ENCODE results near the gene SFMBT2.

DNA sequence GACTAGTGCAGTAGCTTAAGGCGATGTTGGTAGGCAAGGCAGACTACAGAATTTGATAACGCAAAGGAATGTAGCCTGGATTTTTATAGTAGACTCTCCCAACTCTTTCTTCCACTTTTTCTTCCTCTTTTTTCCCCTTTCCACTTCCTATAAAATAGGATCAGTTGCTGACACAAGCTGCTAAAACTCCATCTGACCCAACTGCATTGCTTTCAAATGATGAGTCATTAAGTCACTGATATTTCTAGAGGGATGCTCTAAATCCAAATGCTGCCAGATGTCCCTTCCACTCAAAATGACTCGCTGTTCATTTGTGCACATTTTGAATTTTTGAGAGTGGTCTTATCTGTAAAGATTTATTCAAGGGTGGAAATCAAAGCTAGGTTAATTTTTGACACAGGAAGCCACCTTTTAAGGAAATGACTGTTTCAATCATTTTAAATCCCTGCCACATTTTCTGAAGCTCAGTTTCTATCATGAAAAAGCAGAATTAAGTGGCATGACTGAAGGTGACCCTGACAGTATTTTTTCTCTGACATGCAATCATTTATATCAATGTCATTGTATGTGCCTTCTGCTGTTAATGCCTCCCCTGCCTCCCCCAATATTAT is 25.8 kb upstream of the SFMBT2 start:
- TF ChIP-seq, protein P1, sequence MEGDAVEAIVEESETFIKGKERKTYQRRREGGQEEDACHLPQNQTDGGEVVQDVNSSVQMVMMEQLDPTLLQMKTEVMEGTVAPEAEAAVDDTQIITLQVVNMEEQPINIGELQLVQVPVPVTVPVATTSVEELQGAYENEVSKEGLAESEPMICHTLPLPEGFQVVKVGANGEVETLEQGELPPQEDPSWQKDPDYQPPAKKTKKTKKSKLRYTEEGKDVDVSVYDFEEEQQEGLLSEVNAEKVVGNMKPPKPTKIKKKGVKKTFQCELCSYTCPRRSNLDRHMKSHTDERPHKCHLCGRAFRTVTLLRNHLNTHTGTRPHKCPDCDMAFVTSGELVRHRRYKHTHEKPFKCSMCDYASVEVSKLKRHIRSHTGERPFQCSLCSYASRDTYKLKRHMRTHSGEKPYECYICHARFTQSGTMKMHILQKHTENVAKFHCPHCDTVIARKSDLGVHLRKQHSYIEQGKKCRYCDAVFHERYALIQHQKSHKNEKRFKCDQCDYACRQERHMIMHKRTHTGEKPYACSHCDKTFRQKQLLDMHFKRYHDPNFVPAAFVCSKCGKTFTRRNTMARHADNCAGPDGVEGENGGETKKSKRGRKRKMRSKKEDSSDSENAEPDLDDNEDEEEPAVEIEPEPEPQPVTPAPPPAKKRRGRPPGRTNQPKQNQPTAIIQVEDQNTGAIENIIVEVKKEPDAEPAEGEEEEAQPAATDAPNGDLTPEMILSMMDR (IDR thresholded peaks at IDR 0.05): no peak
- no peak for TF ChIP-seq POLR2A (IDR thresholded peaks at IDR 0.05)

Data from body of pancreas (tissue), 4 donors.